Kasumi-1 (cell line): ENCODE data around the gene PRMT1.
"Not testable (repeated sequence)": the region's sequence is repeated elsewhere in the genome, so short reads cannot be mapped to it uniquely, and the experiment has no call there.

Source experiments
- DNase-seq, 2 experiments: peaks; one replicate each; lab custom pipeline; 2025; lab: John Stamatoyannopoulos, UW

Gene PRMT1

DNA sequence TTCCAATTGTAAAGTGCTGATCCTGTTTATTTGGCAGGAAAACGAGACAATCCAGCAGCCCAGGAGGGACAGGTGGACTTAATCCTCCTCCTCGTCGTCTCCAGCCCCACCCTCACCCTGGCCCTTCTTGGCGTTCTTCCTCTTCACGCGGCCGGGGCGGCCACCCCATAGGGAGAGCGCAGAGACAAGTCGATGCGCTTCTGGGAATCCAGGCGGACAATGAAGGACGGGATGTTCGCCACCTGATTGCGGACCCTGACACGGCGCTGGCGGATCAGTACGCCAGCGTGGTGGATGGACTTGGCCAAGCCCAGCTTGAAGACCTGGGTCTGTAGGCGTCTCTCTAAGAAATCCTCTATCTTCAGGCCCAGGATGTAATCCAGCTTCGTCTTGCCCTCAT lies 42.3 kb downstream of the PRMT1 start:
- DNase-seq: not testable (repeated sequence)

DNA sequence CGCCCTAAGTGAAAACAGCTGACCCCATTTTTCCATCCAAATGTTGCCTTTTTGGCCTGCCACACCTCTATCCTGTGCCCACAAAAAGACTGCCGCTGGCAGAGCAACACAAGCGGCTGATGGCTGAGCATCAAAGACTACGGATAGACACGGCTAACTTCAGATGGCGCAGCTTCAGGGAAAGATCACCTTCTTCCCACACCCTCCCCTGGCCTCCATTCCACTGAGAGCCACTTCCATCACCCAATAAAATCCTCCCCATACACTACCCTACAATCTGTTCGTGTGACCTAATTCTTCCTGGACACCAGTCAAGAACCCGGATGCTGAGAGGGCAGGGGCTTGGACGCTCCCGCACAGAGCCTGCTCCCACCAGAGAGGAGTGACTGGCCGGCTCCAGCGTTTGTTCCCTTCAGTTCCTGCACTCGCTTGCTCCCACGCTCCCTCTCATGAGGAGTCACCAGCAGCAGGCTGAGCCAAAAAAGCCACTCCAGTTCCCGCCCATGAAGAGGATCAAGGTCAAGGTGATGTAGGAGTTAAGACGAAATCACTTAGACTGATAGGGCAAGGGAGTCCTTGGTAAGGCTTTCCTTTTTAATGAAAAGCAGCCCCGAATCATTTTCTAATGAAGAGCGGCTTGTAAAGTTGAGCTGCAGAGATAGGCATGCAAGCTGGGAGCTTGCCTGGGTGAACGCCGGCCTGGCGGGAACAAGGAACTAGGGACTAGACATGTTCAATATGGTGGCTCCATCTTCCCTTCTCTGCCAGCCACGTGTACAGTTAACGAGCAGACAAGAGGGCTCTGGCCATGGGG lies 50.4 kb downstream of the PRMT1 start:
- DNase-seq: no peak

DNA sequence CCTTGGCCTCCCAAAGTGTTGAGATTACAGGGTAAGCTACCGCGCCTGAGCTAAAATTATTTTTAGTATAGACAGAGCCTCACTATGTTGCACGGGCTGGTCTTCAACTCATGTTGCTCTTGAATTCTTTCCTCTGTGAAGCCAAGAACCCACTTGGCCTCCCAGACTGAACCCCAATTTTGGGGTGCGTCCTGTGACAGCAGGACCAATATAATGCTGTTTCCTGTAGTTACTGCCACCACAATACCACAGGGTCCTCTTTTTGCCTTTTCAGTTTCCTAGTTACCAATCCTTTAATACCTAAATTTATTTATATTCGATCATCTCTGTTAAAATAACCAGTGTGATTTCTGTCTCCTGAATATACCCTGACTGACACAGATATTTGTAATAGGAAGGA lies 53.1 kb downstream of the PRMT1 start:
- peak; percentile 56 to 66 for DNase-seq
